Suprapubic skin (tissue), 3 donors: ENCODE data around the gene SMIM10L2A.

Experiments used
- CTCF ChIP-seq, 2 donors: fragments of 200-600 bp in 1 of 2; fragments of 450-650 bp in 1 of 2; sonication (generic) in 1 of 2; IDR thresholded peaks; one replicate each; pipeline ENCODE4 v1.5.1; 2016 to 2019; ENCODE audit warnings: antibody characterized with exemption in 2 of 2, mild to moderate bottlenecking in 1 of 2, moderate library complexity in 1 of 2
- POLR2A ChIP-seq, 2 donors: fragments of 450-650 bp; IDR thresholded peaks; one replicate each; pipeline ENCODE4 v1.6.1; 2017; ENCODE audit warnings: antibody characterized with exemption in 2 of 2, mild to moderate bottlenecking in 2 of 2, moderate library complexity in 2 of 2

GRCh38 chrX:135382260-135382659 lies 39.5 kb upstream of the SMIM10L2A start:
- TF ChIP-seq CTCF (IDR thresholded peaks at IDR 0.05) (no peak), POLR2A (IDR thresholded peaks at IDR 0.05) (no peak)
